PC-9 (cell line): ENCODE data around the gene SMIM5.

Experiments
- CTCF ChIP-seq: fragments of 200-600 bp; sonication (generic); conservative IDR thresholded peaks from 2 replicates; pipeline ENCODE4 v1.6.1; 2017; ENCODE audit warnings: mixed run types, antibody characterized with exemption, mild to moderate bottlenecking, moderate library complexity
- EZH2 ChIP-seq: fragments of 200-600 bp; sonication (generic); IDR thresholded peaks from 2 replicates; pipeline ENCODE4 v1.8.0; 2017; ENCODE audit warnings: antibody characterized with exemption, low read depth

GRCh38 chr17:75689441-75689873 lies 56.2 kb downstream of the SMIM5 start:
- TF ChIP-seq CTCF (no peak), EZH2 (no peak)
